CD4-positive, alpha-beta T cell treated with Interleukin-21 for 1 hour (primary cell): ENCODE results near the gene NAA38.

Experiments used
- DNase-seq: peaks from one replicate; pipeline ENCODE4 v3.0.0-alpha.2; 2020

The NAA38 gene

DNA sequence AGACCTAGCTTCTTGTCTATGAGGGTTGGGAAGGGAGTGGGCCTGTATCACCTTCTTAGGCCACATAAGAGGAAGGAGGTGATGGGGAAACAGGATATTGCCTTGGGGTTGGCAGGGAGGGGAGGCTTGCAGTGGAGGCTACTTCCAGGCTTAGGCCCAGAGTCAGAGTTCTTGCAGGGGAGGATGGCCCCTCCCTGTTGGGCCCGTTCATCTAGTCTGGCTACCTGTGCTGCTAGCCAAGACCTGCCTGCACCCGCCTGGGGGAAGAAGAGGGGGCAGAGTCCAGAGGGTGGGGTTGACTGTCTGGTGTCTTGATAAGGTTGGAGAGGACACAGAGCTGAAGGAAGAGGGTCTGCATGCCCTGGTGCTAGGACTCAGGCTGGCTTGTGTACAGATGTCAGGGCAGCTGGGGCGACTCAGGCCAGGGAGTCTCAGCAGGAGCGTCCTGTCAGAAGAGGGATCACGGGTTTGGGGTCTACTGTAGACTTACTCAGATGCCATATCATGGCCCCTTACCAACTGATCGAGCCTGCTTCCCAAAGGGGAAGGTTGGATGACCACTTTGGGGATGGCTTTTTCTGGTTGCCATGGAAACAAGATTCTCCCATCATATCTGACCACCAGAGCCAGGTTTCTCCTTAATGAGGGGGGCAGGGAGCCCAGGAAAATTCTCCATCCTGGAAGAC is 18.0 kb downstream of the NAA38 start:
- peak; percentile 25 for DNase-seq

DNA sequence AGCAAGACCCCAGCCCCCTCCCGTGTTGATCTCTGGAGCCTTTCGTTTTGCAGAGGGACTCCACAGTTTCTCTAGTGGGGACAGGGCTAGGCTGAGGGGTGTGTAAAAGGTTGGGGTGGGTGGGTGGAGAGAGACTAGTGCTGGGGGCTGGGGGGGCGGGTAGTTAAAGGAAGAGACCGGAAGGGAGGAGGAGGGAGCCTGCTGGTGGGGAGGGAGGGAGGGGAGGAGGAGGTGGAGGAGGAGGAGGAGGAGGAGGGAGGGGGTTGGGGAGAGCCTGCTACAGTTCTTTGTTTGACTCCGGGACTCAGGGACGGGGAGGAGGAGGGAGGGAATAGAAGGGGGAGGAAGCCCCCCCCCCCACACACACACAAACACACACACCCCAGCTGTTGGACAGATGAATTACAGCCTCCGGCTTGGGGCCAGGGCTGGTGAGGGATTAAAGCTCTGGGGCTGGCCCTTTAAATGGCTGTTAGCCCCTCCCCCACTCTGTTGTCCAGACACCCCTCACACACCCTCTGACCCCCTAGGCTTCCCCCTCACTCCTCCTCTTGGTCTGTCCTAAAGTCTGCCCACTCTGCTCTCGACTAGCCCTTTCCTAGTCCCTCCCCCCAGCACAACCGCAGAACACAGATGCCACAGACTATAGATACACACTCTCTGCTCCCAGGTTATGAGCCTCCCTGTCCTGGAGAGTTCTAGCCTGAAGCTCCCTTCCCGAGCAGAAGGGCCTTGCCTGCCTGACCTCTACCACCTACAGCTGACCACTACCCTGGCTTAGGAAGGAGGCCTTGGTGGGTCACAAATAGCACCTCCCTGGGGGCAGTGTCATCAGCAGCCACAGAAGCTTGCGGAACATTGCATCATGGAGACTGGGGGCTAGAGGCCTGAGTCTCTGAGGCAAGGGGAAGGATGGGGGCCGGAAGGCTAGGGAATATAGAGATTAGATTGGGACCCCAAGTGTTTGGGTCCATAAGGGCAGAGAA is 19.0 kb downstream of the NAA38 start:
- DNase-seq: peak; percentile 52

DNA sequence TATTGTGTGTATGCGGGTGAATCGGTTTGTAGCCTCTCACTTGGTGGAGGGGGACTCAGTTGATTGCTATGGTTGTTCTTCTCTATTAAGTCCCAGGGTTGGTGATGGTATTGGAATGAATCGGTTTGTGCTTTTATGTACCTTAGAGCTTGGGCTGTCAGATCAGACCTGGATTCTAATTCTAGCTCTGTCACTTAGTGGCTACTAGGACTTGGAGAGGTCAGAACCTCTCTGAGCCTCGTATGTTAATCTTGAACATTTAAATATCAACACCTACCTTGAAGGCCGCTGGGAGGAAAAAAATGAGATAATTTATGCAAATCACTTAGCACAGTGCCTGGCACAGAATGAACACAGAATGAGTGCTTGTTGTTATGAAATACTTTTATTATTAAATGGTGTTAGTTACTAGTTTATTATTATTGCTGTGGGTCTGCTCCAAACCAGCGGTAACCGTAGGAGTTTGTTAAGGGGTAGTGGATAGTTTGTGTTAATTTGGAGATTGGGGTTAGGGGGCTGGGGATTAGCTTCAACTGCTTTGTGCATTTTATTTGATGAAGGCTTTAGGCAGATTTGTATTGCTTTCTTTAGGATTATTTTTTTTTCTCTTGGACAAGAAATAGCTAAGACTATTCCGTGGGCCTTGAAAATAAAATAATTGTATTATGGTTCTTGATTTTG is 19.8 kb downstream of the NAA38 start:
- DNase-seq: peak; percentile 32

DNA sequence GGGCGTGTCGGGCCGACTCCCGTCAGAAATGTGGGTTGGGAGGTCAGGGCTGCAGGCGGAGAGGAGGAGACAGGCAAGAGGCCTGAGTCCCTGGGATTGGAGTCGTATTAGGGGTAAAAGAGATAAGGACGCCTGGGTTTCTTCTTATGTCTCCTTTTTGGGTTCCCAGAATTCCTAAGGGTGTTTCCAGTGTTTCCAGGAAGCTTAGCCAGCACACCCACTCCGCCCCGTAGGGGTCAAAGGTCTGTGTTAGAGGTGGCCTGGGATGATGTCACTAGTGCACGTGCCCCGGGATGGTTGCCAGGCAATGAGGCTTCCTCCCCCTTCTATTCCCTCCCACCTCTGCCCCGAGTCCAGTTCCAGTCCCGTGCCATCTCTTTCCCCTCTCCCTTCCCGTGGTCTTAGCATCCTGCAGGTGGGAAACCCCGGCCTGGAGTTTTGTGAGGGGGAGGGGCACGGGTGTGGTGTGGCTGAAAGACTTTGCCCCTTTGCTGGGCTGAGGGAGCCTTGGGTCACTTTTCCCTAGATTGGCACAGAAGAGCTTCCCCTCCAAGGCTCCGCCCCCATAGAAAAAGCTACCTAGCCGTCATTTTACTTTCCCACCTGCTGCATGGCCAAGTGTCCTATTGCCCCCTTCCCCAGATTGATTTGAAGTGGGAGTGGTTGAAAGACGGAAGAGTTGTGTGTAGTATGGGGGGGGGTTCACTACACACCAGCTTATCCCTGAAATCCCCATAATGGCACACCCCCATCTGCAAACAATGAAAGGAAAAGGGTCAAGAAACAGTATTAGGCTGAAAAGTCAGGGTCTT is 20.6 kb downstream of the NAA38 start:
- peak; percentile 87 for DNase-seq

DNA sequence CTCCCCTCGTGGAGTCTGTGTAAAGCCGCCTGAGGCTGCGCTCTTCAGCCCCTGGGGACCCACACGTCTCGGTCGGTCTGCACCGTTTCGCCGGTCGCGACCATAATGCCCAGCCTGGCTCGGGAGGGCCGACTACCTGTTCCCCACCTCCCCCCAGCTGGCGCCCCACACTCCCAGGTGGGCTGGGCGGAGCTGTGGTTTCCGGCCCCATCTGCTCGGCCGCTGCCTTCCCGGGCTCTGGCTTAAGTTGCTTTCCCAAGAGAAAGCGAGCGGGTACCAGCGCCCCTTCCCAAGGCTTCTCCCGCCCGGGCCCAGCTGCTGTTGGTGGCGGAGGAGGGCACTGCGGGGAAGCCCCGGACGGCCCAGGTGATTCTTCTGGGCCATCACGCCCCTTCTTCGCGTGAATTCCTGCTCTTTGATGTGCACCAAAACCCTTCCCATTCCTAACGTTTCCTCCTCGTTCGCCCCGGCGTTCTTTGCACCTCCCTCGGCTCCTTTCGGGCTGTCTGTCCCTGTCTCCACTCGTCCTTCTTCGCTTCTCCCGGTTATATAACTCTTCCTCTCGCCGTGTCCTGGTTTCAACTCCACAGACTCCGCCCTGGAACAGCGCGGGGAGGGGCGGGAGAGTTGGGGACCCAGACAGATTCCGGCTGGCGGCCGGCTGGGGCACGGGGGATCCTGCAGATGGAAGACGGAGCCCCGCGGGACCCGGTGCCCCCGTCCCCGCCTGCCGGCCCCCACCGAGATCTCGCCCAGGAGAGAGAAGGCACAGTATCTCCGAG is 21.4 kb downstream of the NAA38 start:
- DNase-seq: peak; percentile 69

DNA sequence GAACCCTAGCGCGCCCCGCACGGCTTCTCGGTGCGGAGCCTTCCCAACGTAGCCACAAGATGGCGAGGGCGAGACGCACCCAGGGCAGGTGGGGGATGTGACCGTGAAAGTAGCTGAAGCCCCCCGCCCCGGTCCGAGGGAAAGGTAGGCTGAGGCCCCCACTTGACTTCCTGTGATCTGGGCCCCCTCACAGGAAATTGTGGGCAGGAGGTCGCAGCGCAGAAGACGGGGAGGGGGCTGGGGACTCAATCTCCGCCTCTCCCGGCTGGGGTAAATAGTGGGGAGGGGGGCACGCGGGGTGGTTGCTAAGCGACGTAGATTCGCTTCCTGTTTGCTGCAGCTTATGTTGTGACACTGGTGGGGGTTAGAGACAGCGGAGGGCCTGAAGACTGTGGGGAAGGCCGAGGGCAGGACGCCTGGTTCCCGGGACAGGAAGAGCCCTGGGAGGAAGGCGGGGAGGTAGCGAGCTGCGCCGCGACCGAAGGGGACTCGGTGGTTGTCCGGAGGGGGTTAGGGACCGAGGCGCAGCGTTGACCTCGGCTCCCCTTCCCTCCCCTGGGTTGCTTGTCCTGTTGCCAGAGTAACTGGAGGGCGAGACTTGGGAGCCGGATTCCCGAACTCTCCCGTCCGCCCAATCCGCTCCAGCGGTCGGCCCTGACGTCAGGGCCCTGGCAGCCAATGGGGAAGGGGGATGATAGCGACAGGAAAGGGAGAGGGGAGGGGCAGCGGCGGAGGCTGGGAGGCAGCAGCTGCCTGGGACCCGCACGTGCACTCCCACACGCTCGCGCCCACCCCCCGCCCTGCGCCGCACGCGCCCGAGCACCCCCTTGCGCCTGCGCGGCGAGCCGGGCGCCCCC is 22.2 kb downstream of the NAA38 start:
- peak; percentile 95 for DNase-seq

GRCh38 chr17:7834542-7834956 is 22.8 kb downstream of the NAA38 start:
- peak; percentile 82 for DNase-seq

DNA sequence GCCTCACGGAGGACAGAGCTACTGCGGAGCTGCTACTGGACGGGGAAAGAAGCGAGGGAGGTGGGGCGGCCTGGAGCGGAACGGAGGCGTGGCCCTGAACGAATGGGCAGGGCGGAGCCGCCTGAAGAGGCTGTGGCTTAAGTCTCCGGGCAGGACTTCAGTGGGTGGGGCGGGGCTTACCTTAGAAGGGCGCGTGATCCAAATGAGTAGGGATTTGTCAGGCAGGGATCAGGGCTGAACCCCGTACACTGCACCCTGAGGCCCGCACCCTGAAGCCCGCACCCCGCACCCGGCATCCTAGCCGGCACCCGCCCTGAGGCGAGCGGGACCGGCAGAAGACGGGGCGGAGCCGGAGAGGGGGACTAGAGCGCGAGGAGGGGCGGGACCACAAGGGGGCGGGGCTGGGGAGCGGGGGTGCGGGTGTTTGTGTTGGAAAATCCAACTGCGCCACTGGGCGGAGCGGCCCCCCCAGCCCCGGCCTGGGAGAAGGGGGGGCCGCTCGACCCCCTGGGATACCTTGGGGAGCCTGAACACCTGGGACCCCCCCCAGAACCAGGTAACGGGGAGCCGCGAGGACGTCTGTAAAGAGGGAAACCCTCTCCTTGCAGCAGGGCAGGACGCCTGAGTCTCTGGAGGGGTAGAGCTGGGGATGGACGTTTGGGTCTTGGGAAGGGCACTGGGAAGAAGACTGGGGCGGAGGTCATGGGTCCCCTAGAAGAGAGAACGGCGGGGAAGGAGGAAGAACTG is 23.4 kb downstream of the NAA38 start, which contains the start of gene KDM6B:
Gene KDM6B (plus strand): TSS at position 423 of the 747 bp plus-strand sequence. CDS start 11,338 bp downstream, outside the sequence.
- DNase-seq: peak; percentile 89

DNA sequence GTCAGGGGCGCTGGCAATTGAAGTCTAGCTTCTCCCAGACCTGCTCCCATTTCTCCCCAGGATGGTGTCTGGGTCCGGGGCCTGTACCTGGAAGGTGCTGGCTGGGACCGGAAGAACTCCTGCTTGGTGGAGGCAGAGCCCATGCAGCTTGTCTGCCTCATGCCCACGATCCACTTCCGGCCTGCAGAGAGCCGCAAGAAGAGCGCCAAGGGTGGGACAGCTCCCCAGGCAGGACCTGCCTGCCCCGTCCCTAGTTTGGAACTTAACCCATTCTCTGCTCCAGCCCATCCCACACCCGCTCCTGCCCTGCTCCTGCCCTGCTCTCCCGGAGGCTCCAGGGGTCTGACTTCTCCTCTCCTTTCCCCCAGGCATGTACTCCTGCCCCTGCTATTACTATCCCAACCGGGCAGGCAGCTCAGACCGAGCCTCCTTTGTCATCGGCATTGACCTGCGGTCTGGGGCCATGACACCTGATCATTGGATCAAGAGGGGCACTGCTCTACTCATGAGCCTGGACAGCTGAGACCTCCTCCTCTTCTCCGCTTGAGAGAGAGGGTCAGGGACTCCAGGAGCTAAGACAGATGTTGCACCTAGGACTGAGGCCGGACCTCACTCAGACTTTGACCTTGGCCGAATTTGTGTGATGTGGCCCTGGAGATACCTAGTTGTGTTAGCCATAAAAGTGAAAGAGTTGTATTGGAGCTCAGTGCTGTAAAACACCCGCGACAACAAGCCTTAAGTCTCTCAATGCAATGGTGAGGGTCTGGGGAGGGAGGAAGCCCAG is 24.2 kb downstream of the NAA38 start:
- no peak for DNase-seq

GRCh38 chr17:7832431-7832830 is 24.9 kb downstream of the NAA38 start:
- DNase-seq: no peak

DNA sequence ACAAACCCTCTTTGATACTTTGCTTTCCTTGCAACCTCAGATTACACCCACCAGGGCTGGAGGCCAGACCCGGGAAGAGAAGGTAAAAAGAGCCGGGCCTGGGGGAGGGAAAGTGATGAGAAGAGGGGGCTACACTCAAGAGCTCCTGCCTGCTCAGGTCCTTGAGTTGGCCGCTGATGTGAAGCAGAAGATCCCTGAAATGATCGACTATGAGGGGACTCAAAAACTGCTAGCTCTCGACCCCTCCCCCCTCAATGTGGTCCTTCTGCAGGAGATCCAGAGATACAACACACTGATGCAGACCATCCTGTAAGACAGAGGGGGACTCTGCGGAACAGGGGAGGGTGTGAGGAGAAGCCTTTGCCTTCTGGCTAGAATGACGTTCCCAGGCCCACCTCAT is 26.1 kb downstream of the NAA38 start:
- no peak for DNase-seq

DNA sequence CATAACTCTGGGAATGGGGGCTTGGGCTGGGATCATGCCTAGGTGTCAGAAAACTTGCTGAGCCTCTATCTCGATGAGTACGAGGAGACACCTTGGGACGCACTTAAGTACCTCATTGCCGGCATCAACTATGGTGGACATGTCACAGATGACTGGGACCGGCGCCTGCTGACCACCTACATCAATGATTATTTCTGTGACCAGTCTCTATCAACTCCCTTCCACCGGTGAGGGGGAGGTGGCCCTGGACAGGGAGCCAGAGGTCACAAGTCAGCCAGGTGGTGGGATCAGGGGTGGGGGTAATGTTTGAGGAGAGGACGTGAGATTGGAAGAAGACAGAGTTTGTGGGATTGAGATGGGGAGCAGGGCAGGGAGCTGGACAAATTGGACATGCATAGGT is 26.7 kb downstream of the NAA38 start:
- no peak for DNase-seq

DNA sequence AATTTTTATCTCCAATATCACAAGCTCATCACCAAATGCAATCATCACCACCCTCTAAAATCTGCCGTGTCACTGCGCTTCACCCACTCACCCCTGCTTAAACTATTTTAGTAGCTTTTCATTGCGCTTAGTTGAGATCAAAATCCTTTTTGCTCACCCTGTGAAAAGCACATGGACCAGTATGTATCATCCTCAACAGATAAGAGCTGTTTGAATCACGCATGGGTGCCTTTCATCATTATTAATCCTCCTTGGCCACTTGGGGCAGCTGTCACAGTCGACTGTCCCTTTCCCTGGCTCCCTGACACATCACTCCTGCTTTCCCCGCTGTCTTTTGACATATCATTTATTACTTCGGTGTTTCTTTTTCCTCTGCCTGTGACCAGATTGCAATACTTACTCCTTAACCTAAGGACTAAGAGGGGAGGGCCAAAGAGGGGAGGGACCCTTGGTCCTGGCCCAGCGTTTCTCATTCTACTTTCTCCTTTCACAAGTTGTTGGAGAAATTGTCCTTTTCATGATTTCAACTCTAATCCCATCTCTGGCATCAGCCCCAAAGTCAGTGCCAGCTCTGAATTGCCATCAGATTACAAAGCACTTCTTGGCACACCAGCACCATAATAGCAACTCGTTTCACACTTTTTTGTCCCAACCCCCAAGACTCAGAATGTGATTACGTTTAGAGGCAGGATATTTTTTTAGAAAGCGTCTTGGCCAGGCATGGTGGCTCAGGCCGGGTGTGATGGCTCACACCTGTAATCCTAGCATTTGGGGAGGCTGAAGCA is 32.0 kb downstream of the NAA38 start:
- DNase-seq: peak; percentile 3

DNA sequence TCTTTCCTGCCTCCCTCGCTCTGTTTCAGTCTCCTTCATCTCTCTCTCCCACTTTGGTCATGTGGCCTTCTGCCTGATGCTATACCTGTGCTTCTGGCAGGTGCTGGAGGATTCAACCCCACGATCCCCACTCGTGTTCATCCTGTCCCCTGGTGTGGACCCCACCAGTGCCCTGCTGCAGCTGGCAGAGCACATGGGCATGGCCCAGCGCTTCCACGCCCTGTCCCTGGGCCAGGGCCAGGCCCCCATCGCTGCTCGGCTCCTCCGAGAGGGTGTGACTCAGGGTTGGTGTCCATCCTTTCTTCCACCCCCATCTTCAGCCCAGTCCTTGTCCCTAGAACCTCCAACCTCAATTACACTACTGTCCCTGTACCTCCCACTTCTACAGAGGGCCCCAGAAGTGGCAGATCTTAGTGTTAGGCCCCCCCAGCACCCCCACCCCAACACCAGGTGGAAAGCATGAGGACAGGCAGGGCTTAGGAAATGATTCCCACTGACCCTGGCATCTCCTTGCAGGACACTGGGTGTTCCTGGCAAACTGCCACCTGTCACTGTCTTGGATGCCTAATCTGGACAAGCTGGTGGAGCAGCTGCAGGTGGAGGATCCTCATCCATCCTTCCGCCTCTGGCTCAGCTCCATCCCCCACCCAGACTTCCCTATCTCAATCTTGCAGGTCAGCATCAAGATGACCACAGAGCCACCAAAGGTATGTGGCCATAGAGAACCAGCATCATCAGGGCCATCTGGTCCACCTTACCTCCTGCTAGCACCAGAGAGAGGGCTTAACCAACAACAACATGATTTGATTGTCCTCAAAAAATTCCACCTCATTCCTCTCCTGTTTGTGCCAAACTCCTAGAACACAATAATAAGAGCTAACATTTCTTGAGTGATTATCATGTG is 33.1 kb downstream of the NAA38 start:
- no peak for DNase-seq

GRCh38 chr17:7823581-7824001 is 33.8 kb downstream of the NAA38 start:
- DNase-seq: no peak

DNA sequence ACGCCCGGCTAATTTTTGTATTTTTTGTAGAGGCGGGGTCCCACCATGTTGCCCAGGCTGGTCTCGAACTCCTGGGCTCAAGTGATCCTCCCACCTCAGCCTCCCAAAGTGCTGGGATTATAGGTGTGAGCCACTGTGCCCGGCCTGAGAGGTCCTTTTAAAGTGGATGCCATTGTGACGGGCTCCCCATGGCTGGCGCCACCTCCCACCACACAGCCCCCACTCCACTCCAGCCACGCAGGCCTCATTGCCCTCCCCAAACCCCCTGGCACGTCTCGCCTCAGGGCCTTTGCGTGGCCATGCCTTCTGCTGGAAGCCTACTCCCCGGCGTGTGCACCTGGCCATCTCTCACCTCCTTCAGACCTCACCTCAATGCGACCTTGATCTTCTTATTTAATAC is 35.2 kb downstream of the NAA38 start:
- no peak for DNase-seq

GRCh38 chr17:7820231-7820630 is 37.1 kb downstream of the NAA38 start:
- no peak for DNase-seq
